ENCODE data around the gene CALHM4. TPM values are rescaled to one million over a fixed set of nuclear protein-coding genes. Genes with fewer than 3 reads are reported as not detected.
A peak's percentile ranks its signal among the peaks of the same experiment; 100 is the strongest.

The CALHM4 gene
- total RNA-seq, 5 donors from 2014 or later (not counting 1 experiment from before 2014, with no cell fraction given): not detected

DNA sequence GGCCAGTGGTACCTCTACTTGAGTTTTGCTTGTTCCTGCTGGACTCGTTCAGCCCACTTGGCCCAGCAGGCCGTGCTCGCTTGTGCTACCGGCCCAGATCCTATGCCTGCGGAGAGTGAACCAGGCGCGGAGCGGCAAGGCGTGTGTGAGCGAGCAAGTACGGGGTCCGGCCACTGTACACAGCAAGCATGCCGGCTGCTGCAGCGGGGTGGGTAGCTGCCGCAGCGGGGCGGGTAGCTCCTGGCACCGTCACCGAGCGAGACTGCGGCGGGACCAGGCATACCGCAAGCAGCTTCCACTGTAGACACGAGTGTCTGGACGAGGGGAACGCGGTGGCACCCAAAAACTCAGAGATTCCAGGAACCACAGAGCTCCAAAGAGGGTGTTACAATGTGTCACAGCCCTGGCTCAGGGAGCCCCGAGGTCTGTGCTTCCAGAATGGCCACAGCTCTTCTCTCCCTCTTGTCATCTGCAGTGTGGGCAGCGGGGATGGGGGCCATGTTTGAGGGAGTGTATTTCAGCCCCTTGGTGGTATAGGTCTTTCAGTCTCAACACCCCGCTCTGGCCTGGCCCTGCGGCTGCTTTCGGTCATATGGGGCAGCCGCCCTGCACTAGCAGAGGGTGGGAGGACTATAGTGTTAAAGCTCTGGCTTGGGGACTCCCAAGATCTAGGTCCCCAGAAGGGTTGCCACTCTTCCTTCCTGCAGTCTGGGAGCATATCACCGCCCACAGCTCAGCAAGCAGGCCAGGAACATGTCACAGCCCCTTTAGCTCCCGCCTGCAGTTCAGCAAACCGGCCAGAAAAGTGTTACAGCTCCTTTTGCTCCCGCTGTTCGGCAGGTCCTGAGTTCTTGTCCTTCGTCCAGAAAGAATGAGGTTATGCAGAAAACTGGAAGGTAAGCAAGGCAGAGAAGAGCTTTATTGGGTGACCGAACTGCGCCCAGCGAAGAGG lies 11.6 kb downstream of the CALHM4 start:
- Histone ChIP-seq H3K27me3 (replicated peaks in 1 of 2; ENCODE audit: control insufficient read depth in 2 of 2, extremely low read depth in 1 of 2, insufficient read depth in 2 of 2, low read length in 1 of 2) (peaks cover 0 to 19% of the 10 kb centered on the region in 2 experiments), H3K4me3 (ENCODE audit: control insufficient read depth in 1 of 2, extremely low read depth in 1 of 2, low read length in 1 of 2) (peak overlapping the region; percentile 15 to 19), H3K36me3 (ENCODE audit: control insufficient read depth in 2 of 2, extremely low read depth in 1 of 2, insufficient read depth in 1 of 2, low read length in 1 of 2) (no peaks in the 10 kb centered on the region), H3K27ac (ENCODE audit: low read length) (no peak overlapping the region), H3K9me3 (no peaks in the 10 kb centered on the region), H3K4me1 (ENCODE audit: control insufficient read depth in 1 of 2, extremely low read depth in 1 of 2, insufficient read depth in 2 of 2, low read length in 2 of 2) (peaks cover 7 to 9% of the 10 kb centered on the region in 2 experiments)
- WGBS (ENCODE audit: insufficient coverage): 61% methylated on average over 39 of the region's 42 CpGs
- no peaks in the 10 kb centered on the region for H3K9me3 Mint-ChIP-seq
- peak in 12 of 35 experiments; percentile 5 to 36 (median 10) for DNase-seq
- peak; percentile 51 to 82 (median 70) for ATAC-seq (replicated peaks in 1 of 4)
- peaks cover 16 to 24% (median 20%) of the 10 kb centered on the region in 3 donors for H3K4me1 Mint-ChIP-seq
- POLR2A ChIA-PET: no interaction called here
- no peak overlapping the region for H3K27ac Mint-ChIP-seq
- peak overlapping the region; percentile 17 to 64 (median 54) for H3K4me3 Mint-ChIP-seq
- H3K36me3 Mint-ChIP-seq: no peaks in the 10 kb centered on the region
- CTCF ChIA-PET: interaction anchor here (0.6 to 1.0 kb wide), 6 partner anchors 32 to 329 kb away, joined by 3 read pairs; no protein-coding TSS in a partner anchor
- H3K27me3 Mint-ChIP-seq: peaks cover 22 to 25% of the 10 kb centered on the region in 2 donors

DNA sequence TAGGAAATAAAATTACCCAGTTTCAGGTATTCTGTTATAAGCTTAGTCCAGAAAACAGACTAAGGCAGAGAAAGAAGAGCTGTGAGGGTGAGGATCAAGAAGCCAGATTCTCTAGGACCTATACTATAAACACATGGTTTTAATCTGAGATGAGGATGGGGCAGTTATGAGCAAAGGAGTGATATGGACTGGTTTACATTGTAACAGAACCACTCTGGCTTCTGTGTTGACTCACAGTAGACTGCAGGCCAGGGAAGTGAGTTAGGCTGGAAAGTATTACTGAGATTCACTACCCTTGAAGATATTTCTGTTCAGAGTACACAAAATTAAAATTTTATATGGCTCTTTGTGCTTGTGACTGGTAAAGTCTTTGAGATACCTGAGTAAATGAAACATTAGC lies 14.6 kb downstream of the CALHM4 start:
- Mint-ChIP-seq H3K4me3 (no peak overlapping the region), H3K27me3 (peaks cover 12% of the 10 kb centered on the region in 2 donors), H3K9me3 (no peaks in the 10 kb centered on the region), H3K36me3 (no peaks in the 10 kb centered on the region), H3K27ac (no peak overlapping the region), H3K4me1 (peaks cover 34 to 46% (median 36%) of the 10 kb centered on the region in 3 donors)
- no peak for ATAC-seq (replicated peaks in 1 of 4)
- peaks cover 17 to 23% of the 10 kb centered on the region in 2 experiments for H3K4me1 ChIP-seq (ENCODE audit: control insufficient read depth in 1 of 2, extremely low read depth in 1 of 2, insufficient read depth in 2 of 2, low read length in 2 of 2)
- H3K36me3 ChIP-seq (ENCODE audit: control insufficient read depth in 2 of 2, extremely low read depth in 1 of 2, insufficient read depth in 1 of 2, low read length in 1 of 2): no peaks in the 10 kb centered on the region
- H3K9me3 ChIP-seq: no peaks in the 10 kb centered on the region
- ChIA-PET CTCF (interaction anchor here (0.5 to 1.9 kb wide), 2 partner anchors 33 to 305 kb away, joined by 4 to 6 read pairs; no protein-coding TSS in a partner anchor), POLR2A (no interaction called here)
- H3K27ac ChIP-seq (ENCODE audit: low read length): no peak overlapping the region
- H3K4me3 ChIP-seq (ENCODE audit: control insufficient read depth in 1 of 2, extremely low read depth in 1 of 2, low read length in 1 of 2): no peak overlapping the region
- no peak for DNase-seq
- peaks cover 0 to 19% of the 10 kb centered on the region in 2 experiments for H3K27me3 ChIP-seq (replicated peaks in 1 of 2; ENCODE audit: control insufficient read depth in 2 of 2, extremely low read depth in 1 of 2, insufficient read depth in 2 of 2, low read length in 1 of 2)

GRCh38 chr6:116568821-116569755 lies 15.5 kb downstream of the CALHM4 start:
- peaks cover 0 to 14% of the 10 kb centered on the region in 2 experiments for H3K27me3 ChIP-seq (replicated peaks in 1 of 2; ENCODE audit: control insufficient read depth in 2 of 2, extremely low read depth in 1 of 2, insufficient read depth in 2 of 2, low read length in 1 of 2)
- H3K36me3 Mint-ChIP-seq: peaks cover 1% of the 10 kb centered on the region
- ATAC-seq (replicated peaks in 1 of 4): no peak
- no peak overlapping the region for H3K27ac Mint-ChIP-seq
- H3K36me3 ChIP-seq (ENCODE audit: control insufficient read depth in 2 of 2, extremely low read depth in 1 of 2, insufficient read depth in 1 of 2, low read length in 1 of 2): no peaks in the 10 kb centered on the region
- no CpG with 5 or more reads among the region's 7 CpGs for WGBS (ENCODE audit: insufficient coverage)
- DNase-seq: no peak
- H3K4me1 ChIP-seq (ENCODE audit: control insufficient read depth in 1 of 2, extremely low read depth in 1 of 2, insufficient read depth in 2 of 2, low read length in 2 of 2): peaks cover 17 to 25% of the 10 kb centered on the region in 2 experiments
- CTCF ChIA-PET: interaction anchor here (0.6 to 1.9 kb wide), 5 partner anchors 9 to 282 kb away, joined by 3 to 7 read pairs (median 3); no protein-coding TSS in a partner anchor
- no peak overlapping the region for H3K27ac ChIP-seq (ENCODE audit: low read length)
- peaks cover 44 to 54% (median 45%) of the 10 kb centered on the region in 3 donors for H3K4me1 Mint-ChIP-seq
- no peaks in the 10 kb centered on the region for H3K9me3 ChIP-seq
- H3K27me3 Mint-ChIP-seq: peaks cover 5 to 9% of the 10 kb centered on the region in 2 donors
- POLR2A ChIA-PET: interaction anchor here in 1 of 2 donors (3.6 kb wide), 1 partner anchor 289 kb away, joined by 21 read pairs; the partner anchor contains the start of gene TSPYL1
- H3K4me3 ChIP-seq (ENCODE audit: control insufficient read depth in 1 of 2, extremely low read depth in 1 of 2, low read length in 1 of 2): no peak overlapping the region
- no peaks in the 10 kb centered on the region for H3K9me3 Mint-ChIP-seq
- peak overlapping the region in 1 of 3 donors; percentile 22 for H3K4me3 Mint-ChIP-seq

DNA sequence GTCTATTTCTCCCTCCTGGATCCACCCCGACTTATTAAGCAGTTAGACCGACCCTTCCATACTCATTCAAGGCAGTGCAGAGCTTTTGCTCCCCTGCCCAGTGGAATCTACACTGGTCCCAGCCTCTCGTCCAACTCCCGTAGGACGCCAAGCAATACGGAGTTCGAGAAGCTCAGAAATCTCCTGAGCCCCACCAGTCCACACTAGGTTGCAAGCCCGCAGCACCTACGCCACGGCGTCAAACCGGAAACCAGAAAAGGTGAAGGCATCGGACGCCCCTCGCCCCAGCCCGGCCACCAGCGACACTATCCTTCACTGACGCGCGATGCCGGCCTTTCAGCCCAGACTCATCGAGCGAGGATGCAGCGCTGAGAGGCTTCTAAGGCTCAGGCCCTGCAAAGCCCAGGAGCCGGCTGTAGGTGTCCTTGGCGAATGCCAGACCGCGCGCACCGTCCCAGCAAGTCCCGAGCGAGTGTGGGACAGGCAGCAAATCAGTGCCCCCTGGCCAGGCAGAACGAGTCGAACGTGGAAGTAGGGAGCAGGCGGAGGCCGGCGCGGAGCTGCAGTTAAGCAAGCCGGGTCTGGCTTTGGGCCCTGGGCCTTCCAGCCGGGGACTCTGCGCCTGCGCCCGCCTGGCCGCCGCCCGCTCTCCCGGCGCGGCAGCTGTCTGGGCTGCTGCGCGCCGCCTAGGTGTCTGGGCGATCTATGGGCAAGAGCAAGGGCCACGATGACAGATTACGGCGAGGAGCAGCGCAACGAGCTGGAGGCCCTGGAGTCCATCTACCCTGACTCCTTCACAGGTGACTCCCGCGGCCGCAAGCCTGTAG lies 17.5 kb downstream of the CALHM4 start, which contains the start of gene RWDD1:
RWDD1 (plus strand) TSS at position 649 of the 827 bp plus-strand sequence; CDS start at position 728, 79 bp downstream.
- Mint-ChIP-seq H3K36me3 (peaks cover 11% of the 10 kb centered on the region), H3K9me3 (no peaks in the 10 kb centered on the region), H3K4me3 (peak within 1 kb of the TSS; percentile 92 to 100 (median 98)), H3K27me3 (no peaks in the 10 kb centered on the region), H3K4me1 (peaks cover 50 to 58% (median 51%) of the 10 kb centered on the region in 3 donors), H3K27ac (peak within 1 kb of the TSS; percentile 97 to 99)
- H3K36me3 ChIP-seq (ENCODE audit: control insufficient read depth in 2 of 2, extremely low read depth in 1 of 2, insufficient read depth in 1 of 2, low read length in 1 of 2): peaks cover 0 to 5% of the 10 kb centered on the region in 2 donors
- ChIA-PET CTCF (interaction anchor here (0.6 to 2.3 kb wide), 11 partner anchors 10 to 470 kb away, joined by 3 to 12 read pairs (median 4); no protein-coding TSS in a partner anchor), POLR2A (interaction anchor here (0.5 to 3.6 kb wide), 17 partner anchors 8 to 355 kb away, joined by 3 to 21 read pairs (median 4); partner anchors contain the start of genes TSPYL1 (in 2 of the 2), KPNA5 (in 1 of the 2) and ZUP1 (in 1 of the 2))
- DNase-seq (peak; percentile 94 to 99 (median 98)), ATAC-seq (replicated peaks in 1 of 4) (peak; percentile 92 to 97 (median 93))
- H3K4me1 ChIP-seq (ENCODE audit: control insufficient read depth in 1 of 2, extremely low read depth in 1 of 2, insufficient read depth in 2 of 2, low read length in 2 of 2): peaks cover 8 to 25% of the 10 kb centered on the region in 2 experiments
- H3K27ac ChIP-seq (ENCODE audit: low read length): peak within 1 kb of the TSS; percentile 99
- WGBS (ENCODE audit: insufficient coverage): under 1% methylated on average over 59 of the region's 62 CpGs
- H3K9me3 ChIP-seq: no peaks in the 10 kb centered on the region
- peak within 1 kb of the TSS; percentile 92 to 95 for H3K4me3 ChIP-seq (ENCODE audit: control insufficient read depth in 1 of 2, extremely low read depth in 1 of 2, low read length in 1 of 2)
- H3K27me3 ChIP-seq (replicated peaks in 1 of 2; ENCODE audit: control insufficient read depth in 2 of 2, extremely low read depth in 1 of 2, insufficient read depth in 2 of 2, low read length in 1 of 2): no peaks in the 10 kb centered on the region

DNA sequence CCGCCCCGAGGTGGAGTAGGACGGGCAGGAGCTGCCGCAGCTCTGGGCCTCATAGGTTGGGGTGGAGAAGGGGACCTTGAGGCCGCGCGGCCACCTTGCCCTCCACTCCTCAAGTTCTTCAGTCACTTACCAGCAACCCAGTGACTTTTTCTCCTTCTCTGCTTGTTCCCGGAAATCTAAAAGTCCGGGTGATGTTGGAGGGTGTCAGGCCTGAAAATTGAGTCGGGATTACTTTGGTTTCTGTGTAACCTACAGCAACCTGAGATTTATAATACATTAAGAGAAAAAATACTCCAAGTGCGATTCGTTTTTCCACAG lies 18.1 kb downstream of the CALHM4 start:
- DNase-seq: no peak
- H3K4me3 Mint-ChIP-seq: peak overlapping the region; percentile 92 to 100 (median 98)
- ChIA-PET POLR2A (interaction anchor here (0.5 to 3.6 kb wide), 11 partner anchors 9 to 355 kb away, joined by 3 to 21 read pairs (median 4); partner anchors contain the start of genes TSPYL1 (in 2 of the 2), KPNA5 (in 1 of the 2) and ZUP1 (in 1 of the 2)), CTCF (interaction anchor here (0.5 to 2.3 kb wide), 10 partner anchors 11 to 470 kb away, joined by 3 to 12 read pairs (median 4); no protein-coding TSS in a partner anchor)
- H3K9me3 Mint-ChIP-seq: no peaks in the 10 kb centered on the region
- H3K27ac Mint-ChIP-seq: peak overlapping the region; percentile 97 to 99
- Histone ChIP-seq H3K4me3 (ENCODE audit: control insufficient read depth in 1 of 2, extremely low read depth in 1 of 2, low read length in 1 of 2) (peak overlapping the region; percentile 92 to 95), H3K36me3 (ENCODE audit: control insufficient read depth in 2 of 2, extremely low read depth in 1 of 2, insufficient read depth in 1 of 2, low read length in 1 of 2) (peaks cover 0 to 10% of the 10 kb centered on the region in 2 donors), H3K27ac (ENCODE audit: low read length) (peak overlapping the region; percentile 99), H3K9me3 (no peaks in the 10 kb centered on the region), H3K4me1 (ENCODE audit: control insufficient read depth in 1 of 2, extremely low read depth in 1 of 2, insufficient read depth in 2 of 2, low read length in 2 of 2) (peaks cover 8 to 25% of the 10 kb centered on the region in 2 experiments), H3K27me3 (replicated peaks in 1 of 2; ENCODE audit: control insufficient read depth in 2 of 2, extremely low read depth in 1 of 2, insufficient read depth in 2 of 2, low read length in 1 of 2) (no peaks in the 10 kb centered on the region)
- WGBS (ENCODE audit: insufficient coverage): no CpG with 5 or more reads among the region's 12 CpGs
- no peak for ATAC-seq (replicated peaks in 1 of 4)
- H3K4me1 Mint-ChIP-seq: peaks cover 56 to 63% (median 56%) of the 10 kb centered on the region in 3 donors
- peaks cover 16% of the 10 kb centered on the region for H3K36me3 Mint-ChIP-seq
- no peaks in the 10 kb centered on the region for H3K27me3 Mint-ChIP-seq

Measured in T-cell (primary cell).